Colonic mucosa (tissue), 4 donors: ENCODE data around the gene CTSW. TPM values are rescaled to one million over a fixed set of nuclear protein-coding genes. Genes with fewer than 3 reads are reported as not detected.

Experiments used
- DNase-seq: peaks from one replicate; pipeline ENCODE4 v3.0.0-alpha.2; 2020
- H3K27ac ChIP-seq: fragments of 200-600 bp; one replicate; pipeline ENCODE4 v1.8.0; 2021
- H3K27me3 ChIP-seq: fragments of 200-600 bp; one replicate; pipeline ENCODE4 v1.8.0; 2021
- H3K36me3 ChIP-seq: fragments of 200-600 bp; one replicate; pipeline ENCODE4 v1.8.0; 2021
- H3K4me1 ChIP-seq: fragments of 200-600 bp; one replicate; pipeline ENCODE4 v1.8.0; 2021; ENCODE audit warnings: mild to moderate bottlenecking
- H3K4me3 ChIP-seq: fragments of 200-600 bp; one replicate; pipeline ENCODE4 v1.8.0; 2021
- H3K9ac ChIP-seq, 2 donors: one replicate each; pipeline ENCODE4 v1.7.0; 2013; ENCODE audit warnings: control low read depth in 2 of 2, low read depth in 2 of 2, low read length in 2 of 2
- H3K9me3 ChIP-seq: fragments of 200-600 bp; one replicate; pipeline ENCODE4 v1.8.0; 2021
- intact Hi-C: fragments of 100-400 bp; cut with DNase I; formaldehyde crosslinking; loops from one replicate; pipeline ENCODE4 v1.14.1; 2022
- total RNA-seq, 2 donors: library from RNA; stranded (reverse); fragmentation: NEBNext Ultra II Directional in 1 of 2; extraction: Animal tissue kit (Norgen Biotek cat#: 25700) in 1 of 2; gene quantifications; one replicate each; pipeline ENCODE4 v1.2.1, GENCODE V29; 2021
- TF ChIP-seq, protein P1 (sequence below): fragments of 200-600 bp; IDR thresholded peaks from one replicate; pipeline ENCODE4 v1.8.0; 2022; ENCODE audit warnings: antibody characterized with exemption, mild to moderate bottlenecking
- donor health status: healthy.
- donor health status: DM: no; HTN: no; CAD: no.
- donor health status: DM: no; HTN: no; CAD: no.

The CTSW gene
- total RNA-seq, 2 donors from 2014 or later: 1.2 TPM

DNA sequence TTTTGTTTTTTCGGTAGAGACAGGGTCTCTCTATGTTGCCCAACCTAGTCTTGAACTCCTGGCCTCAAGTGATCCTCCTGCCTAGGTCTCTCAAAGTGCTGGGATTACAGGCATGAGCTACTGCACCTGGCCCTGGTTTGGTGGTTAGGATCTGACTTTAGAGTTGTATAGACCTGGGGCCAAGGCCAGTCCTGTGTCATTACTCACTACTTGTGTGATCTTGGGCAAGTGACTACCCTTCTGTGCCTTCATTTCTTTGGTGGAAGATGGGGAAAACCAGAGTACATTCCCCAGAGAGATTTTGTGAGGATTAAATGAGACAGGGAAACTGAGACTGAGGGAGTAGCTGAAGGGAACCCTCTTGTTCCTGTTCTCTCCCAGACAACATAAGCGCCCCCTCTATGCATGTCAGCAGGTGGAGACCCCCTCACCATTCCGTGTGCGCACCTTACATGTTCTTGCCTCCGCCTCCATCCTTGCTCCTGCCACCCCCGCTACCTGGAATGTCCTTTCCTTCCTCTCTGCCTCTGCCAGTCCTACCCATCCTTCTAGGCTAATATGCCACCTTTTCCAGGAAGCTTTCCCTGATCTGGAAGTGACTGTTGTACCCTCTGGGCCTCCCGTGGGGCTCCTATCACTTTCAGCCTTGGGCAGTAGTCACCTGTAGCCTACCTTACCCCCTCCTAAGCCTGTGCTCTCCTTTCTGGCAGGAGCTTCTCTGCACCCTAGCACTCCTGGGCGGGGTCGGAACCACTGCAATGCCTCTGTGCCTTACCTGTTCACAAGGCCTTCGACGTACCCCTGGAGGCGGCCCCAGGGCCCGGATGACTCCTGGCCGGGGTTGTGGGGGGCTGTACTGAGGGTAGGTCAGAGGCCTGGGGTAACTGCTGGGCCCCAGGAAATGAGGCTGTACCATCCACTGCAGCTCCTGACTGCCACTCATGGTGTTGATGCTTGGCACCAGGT is 16.7 kb downstream of the CTSW start:
- Histone ChIP-seq H3K4me3 (no peak overlapping the region), H3K4me1 (peaks cover 9% of the 10 kb centered on the region), H3K27me3 (no peaks in the 10 kb centered on the region), H3K9ac (no peak overlapping the region), H3K9me3 (no peaks in the 10 kb centered on the region), H3K27ac (no peak overlapping the region), H3K36me3 (no peaks in the 10 kb centered on the region)
- TF ChIP-seq, protein P1, sequence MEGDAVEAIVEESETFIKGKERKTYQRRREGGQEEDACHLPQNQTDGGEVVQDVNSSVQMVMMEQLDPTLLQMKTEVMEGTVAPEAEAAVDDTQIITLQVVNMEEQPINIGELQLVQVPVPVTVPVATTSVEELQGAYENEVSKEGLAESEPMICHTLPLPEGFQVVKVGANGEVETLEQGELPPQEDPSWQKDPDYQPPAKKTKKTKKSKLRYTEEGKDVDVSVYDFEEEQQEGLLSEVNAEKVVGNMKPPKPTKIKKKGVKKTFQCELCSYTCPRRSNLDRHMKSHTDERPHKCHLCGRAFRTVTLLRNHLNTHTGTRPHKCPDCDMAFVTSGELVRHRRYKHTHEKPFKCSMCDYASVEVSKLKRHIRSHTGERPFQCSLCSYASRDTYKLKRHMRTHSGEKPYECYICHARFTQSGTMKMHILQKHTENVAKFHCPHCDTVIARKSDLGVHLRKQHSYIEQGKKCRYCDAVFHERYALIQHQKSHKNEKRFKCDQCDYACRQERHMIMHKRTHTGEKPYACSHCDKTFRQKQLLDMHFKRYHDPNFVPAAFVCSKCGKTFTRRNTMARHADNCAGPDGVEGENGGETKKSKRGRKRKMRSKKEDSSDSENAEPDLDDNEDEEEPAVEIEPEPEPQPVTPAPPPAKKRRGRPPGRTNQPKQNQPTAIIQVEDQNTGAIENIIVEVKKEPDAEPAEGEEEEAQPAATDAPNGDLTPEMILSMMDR: no peak
- DNase-seq: no peak
- intact Hi-C loops: no loop called here

DNA sequence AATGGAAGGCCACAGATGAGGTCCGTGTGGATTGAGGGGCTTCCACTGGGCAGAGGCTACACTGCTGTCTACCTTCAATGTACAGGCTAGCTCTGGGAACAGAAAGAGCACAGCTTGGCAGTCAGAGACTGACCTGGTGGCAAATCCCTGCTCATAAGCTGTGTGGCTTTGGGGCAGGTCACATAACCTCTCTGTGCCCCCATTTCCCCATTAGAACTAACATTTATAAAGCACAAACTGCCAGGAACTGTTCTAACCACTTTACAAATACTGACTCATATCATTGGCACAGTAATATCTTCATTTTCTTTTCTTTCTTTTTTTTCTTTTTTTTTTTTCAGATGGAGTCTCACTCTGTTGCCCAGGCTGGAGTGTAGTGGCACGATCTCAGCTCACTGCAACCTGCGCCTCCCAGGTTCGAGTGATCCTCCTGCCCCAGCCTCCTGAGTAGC is 17.4 kb downstream of the CTSW start:
- intact Hi-C loops: no loop called here
- no peak overlapping the region for H3K4me3 ChIP-seq
- H3K27me3 ChIP-seq: no peaks in the 10 kb centered on the region
- no peak for DNase-seq
- TF ChIP-seq, protein P1: no peak
- peaks cover 9% of the 10 kb centered on the region for H3K4me1 ChIP-seq
- no peak overlapping the region for H3K9ac ChIP-seq
- H3K9me3 ChIP-seq: no peaks in the 10 kb centered on the region
- H3K36me3 ChIP-seq: no peaks in the 10 kb centered on the region
- H3K27ac ChIP-seq: no peak overlapping the region

DNA sequence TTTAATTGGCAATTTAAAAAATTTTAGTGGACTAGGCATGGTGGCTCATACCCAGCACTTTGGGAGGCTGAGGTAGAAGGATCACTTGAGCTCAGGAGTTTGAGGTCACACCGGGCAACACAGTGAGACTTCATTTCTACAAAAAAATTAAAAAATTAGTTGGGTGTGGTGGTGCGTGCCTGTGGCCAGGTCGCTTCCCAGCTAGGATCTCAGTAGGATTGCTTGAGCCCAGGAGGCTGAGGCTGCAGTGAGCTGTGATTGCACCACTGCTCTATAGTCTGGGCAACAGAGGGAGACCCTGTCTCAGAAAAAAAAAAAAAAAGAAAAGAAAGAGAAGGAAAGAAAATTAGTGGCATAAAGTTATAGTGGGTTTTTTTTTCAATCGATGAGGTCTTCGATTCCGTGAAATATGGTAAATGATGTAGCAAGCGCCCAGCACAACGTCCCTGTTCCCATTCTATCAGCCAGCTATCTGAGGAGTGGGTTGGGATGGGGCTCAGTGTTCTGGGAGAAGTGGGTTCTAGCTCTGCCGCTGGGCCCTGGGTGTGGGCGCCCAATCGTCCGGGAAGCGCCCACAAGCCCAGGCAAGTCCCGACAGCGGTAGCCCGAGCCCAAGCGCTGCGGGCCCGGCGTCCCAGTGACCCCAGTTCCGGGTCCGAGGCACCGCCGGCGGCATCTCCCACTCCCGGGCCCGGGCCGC is 19.2 kb downstream of the CTSW start:
- Histone ChIP-seq H3K4me3 (peak overlapping the region; percentile 53), H3K27ac (no peak overlapping the region), H3K36me3 (no peaks in the 10 kb centered on the region), H3K9me3 (no peaks in the 10 kb centered on the region), H3K4me1 (peaks cover 9% of the 10 kb centered on the region), H3K27me3 (no peaks in the 10 kb centered on the region), H3K9ac (peak overlapping the region; percentile 24 to 40)
- no peak for DNase-seq
- TF ChIP-seq, protein P1: no peak
- intact Hi-C loops: no loop called here

DNA sequence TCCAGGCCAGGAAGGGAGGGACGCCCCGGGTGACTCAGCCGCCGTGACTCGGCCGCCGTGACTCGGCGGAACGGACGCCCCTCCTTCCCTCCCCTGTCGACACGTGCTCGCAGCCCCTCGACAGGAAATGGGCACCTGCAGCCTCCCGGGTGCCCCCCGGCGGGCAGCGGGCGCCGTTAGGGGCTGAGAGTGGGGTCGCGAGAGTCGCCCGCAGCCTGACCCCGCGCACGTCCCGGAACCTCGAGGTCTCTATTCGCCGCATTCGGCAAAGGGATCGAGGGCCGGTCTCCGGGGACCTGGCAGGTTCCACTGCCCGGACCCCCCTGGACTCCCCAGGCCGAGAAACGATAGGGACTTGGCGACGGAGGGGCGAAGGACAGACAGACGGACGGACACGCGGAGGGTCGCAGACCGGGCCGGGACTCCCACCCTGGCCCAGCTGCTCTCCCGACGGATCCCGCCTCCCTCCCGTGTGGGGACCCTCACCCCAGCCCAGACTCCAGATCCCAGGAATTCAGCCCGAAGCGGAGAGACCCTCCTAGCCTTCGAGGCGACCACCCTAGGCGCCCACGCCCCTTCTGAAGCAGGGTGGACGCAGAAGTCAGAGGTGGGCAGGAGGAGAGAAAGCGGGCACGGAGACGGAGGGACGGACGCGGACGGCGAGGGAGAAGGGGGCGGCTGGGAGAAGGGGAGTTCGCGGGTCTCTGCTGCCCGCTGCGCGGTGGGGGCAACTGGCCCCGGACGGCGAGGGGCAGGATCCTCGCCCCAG is 19.9 kb downstream of the CTSW start:
- intact Hi-C loops: no loop called here
- Histone ChIP-seq H3K27ac (peak overlapping the region; percentile 34), H3K4me3 (peak overlapping the region; percentile 53), H3K9me3 (no peaks in the 10 kb centered on the region), H3K36me3 (no peaks in the 10 kb centered on the region), H3K27me3 (no peaks in the 10 kb centered on the region), H3K4me1 (peaks cover 9% of the 10 kb centered on the region), H3K9ac (peak overlapping the region; percentile 51)
- TF ChIP-seq, protein P1: no peak
- peak; percentile 57 for DNase-seq
